HL-60 (cell line): ENCODE results near the gene ATP13A3.

Experiments used
- DNase-seq, 2 experiments: peaks; one replicate each; pipeline ENCODE4 v3.0.0-alpha.2; 2010 to 2020; ENCODE audit warnings: low read depth in 1 of 2, low spot score in 1 of 2
- H3K27ac ChIP-seq: fragments of 250-450 bp; sonication (Bioruptor Pico); replicated peaks from 2 replicates; pipeline ENCODE4 v1.5.1; 2020; ENCODE audit warnings: mild to moderate bottlenecking, moderate library complexity
- H3K27me3 ChIP-seq: fragments of 250-450 bp; sonication (Bioruptor Pico); 2 replicates; pipeline ENCODE4 v1.5.1; 2021; ENCODE audit warnings: mild to moderate bottlenecking, moderate library complexity; ENCODE audit not compliant: insufficient read depth, poor library complexity, severe bottlenecking
- H3K4me3 ChIP-seq: replicated peaks from 2 replicates; pipeline ENCODE4 v1.5.1; 2011; ENCODE audit warnings: mild to moderate bottlenecking, control low read depth, low read length; ENCODE audit not compliant: insufficient read depth
- CTCF ChIP-seq: IDR thresholded peaks from one replicate; pipeline ENCODE4 v1.5.1; 2011; ENCODE audit warnings: low read length, control low read depth, inconsistent platforms; ENCODE audit not compliant: insufficient read depth
- GABPA ChIP-seq: IDR thresholded peaks from 2 replicates; pipeline ENCODE4 v1.6.1; 2012; ENCODE audit warnings: low read depth
- POLR2AphosphoS5 ChIP-seq: IDR thresholded peaks from 2 replicates; pipeline ENCODE4 v1.6.1; 2012; ENCODE audit warnings: low read depth
- REST ChIP-seq: IDR thresholded peaks from 2 replicates; pipeline ENCODE4 v1.6.1; 2012; ENCODE audit warnings: low read depth; ENCODE audit not compliant: insufficient replicate concordance
- SPI1 ChIP-seq: IDR thresholded peaks from 2 replicates; pipeline ENCODE4 v1.6.1; 2012; ENCODE audit warnings: low read depth, mild to moderate bottlenecking, borderline replicate concordance

The ATP13A3 gene

GRCh38 chr3:194464692-194465091 lies 22.1 kb downstream of the ATP13A3 start:
- no peak overlapping the region for H3K27ac ChIP-seq
- no peaks in the 10 kb centered on the region for H3K27me3 ChIP-seq
- DNase-seq, result no peak
- TF ChIP-seq REST (no peak), POLR2AphosphoS5 (no peak), GABPA (no peak), CTCF (no peak), SPI1 (no peak)
- H3K4me3 ChIP-seq, result no peak overlapping the region

GRCh38 chr3:194462936-194463335 lies 23.9 kb downstream of the ATP13A3 start:
- H3K27me3 ChIP-seq, result no peaks in the 10 kb centered on the region
- TF ChIP-seq POLR2AphosphoS5, result no peak
- no peak for TF ChIP-seq CTCF
- TF ChIP-seq REST, result no peak
- TF ChIP-seq SPI1, result no peak
- TF ChIP-seq GABPA, result no peak
- DNase-seq, result no peak
- H3K4me3 ChIP-seq, result no peak overlapping the region
- H3K27ac ChIP-seq, result no peak overlapping the region

- no peak overlapping the region for H3K4me3 ChIP-seq
- H3K27me3 ChIP-seq, result no peaks in the 10 kb centered on the region
- TF ChIP-seq REST, result no peak
- TF ChIP-seq POLR2AphosphoS5, result no peak
- no peak for TF ChIP-seq SPI1
- TF ChIP-seq CTCF, result no peak
- TF ChIP-seq GABPA, result no peak
- no peak for DNase-seq
- no peak overlapping the region for H3K27ac ChIP-seq
These were observed 26.2 kb downstream of the ATP13A3 start for GRCh38 chr3:194460566-194460965.
